ENCODE data around the gene DIP2B. TPM values are rescaled to one million over a fixed set of nuclear protein-coding genes. Genes with fewer than 3 reads are reported as not detected.

DIP2B gene
- polyA plus RNA-seq, 3 donors, result 3.5 to 12.3 (median 6.5) TPM

- H3K4me2 ChIP-seq (replicated peaks; ENCODE audit: extremely low read depth, low read length, poor library complexity, severe bottlenecking), result no peak overlapping the region
- H3K27ac ChIP-seq (ENCODE audit: low read depth in 1 of 2, low read length in 2 of 2), result no peak overlapping the region
- peaks cover 3 to 14% of the 10 kb centered on the region in 2 donors for H3K4me1 ChIP-seq (ENCODE audit: control insufficient read depth in 1 of 2, insufficient read depth in 2 of 2, low read length in 2 of 2)
- no peaks in the 10 kb centered on the region for H3K27me3 ChIP-seq (ENCODE audit: control insufficient read depth in 2 of 2, insufficient read depth in 2 of 2, low read length in 2 of 2)
- H3K4me3 Mint-ChIP-seq, result no peak overlapping the region
- no peaks in the 10 kb centered on the region for H3K27me3 Mint-ChIP-seq (ENCODE audit: low read depth in 3 of 3)
- no peaks in the 10 kb centered on the region for H3K36me3 ChIP-seq (replicated peaks in 1 of 2; ENCODE audit: control insufficient read depth in 1 of 2, insufficient read depth in 2 of 2, low read length in 2 of 2)
- H3K4me3 ChIP-seq (replicated peaks in 1 of 3; ENCODE audit: low read depth in 2 of 3, low read length in 3 of 3), result no peak overlapping the region
- peaks cover 84% of the 10 kb centered on the region for H4K20me1 ChIP-seq (ENCODE audit: insufficient read depth, low read length)
- H2AFZ ChIP-seq (ENCODE audit: insufficient read depth, low read depth, low read length, poor library complexity, severe bottlenecking), result no peak overlapping the region
- TF ChIP-seq CTCF (IDR thresholded peaks at IDR 0.05), result no peak
- H3K27ac Mint-ChIP-seq, result peak overlapping the region in 3 of 7 donors; percentile 41 to 60 (median 53)
- peaks cover 0 to 15% of the 10 kb centered on the region in 2 donors for H3K36me3 Mint-ChIP-seq
- no peak for DNase-seq
- intact Hi-C loops (cut with micrococcal nuclease), result no loop called here
- H3K4me1 Mint-ChIP-seq, result peaks cover 22% of the 10 kb centered on the region
- 94% methylated on average over 3 of the region's 5 CpGs for WGBS (ENCODE audit: insufficient coverage)
- H3K9me3 Mint-ChIP-seq, result no peaks in the 10 kb centered on the region
- peaks cover 96% of the 10 kb centered on the region for H3K79me2 ChIP-seq (ENCODE audit: insufficient read depth, low read length)
- no peak overlapping the region for H3K9ac ChIP-seq (ENCODE audit: insufficient read depth, low read length, poor library complexity, severe bottlenecking)
- H3K9me3 ChIP-seq (replicated peaks in 1 of 2; ENCODE audit: control insufficient read depth in 1 of 2, insufficient read depth in 1 of 2, low read length in 2 of 2), result no peaks in the 10 kb centered on the region
These were observed 40.4 kb downstream of the DIP2B start for GRCh38 chr12:50545213-50545612.

GRCh38 chr12:50545786-50546185, 41.0 kb downstream of the DIP2B start:
- Histone ChIP-seq H3K4me2 (replicated peaks; ENCODE audit: extremely low read depth, low read length, poor library complexity, severe bottlenecking) (no peak overlapping the region), H3K4me1 (ENCODE audit: control insufficient read depth in 1 of 2, insufficient read depth in 2 of 2, low read length in 2 of 2) (peaks cover 5 to 20% of the 10 kb centered on the region in 2 donors), H3K36me3 (replicated peaks in 1 of 2; ENCODE audit: control insufficient read depth in 1 of 2, insufficient read depth in 2 of 2, low read length in 2 of 2) (no peaks in the 10 kb centered on the region), H2AFZ (ENCODE audit: insufficient read depth, low read depth, low read length, poor library complexity, severe bottlenecking) (no peak overlapping the region), H3K9ac (ENCODE audit: insufficient read depth, low read length, poor library complexity, severe bottlenecking) (no peak overlapping the region), H3K4me3 (replicated peaks in 1 of 3; ENCODE audit: low read depth in 2 of 3, low read length in 3 of 3) (no peak overlapping the region), H3K27me3 (ENCODE audit: control insufficient read depth in 2 of 2, insufficient read depth in 2 of 2, low read length in 2 of 2) (no peaks in the 10 kb centered on the region), H3K27ac (ENCODE audit: low read depth in 1 of 2, low read length in 2 of 2) (no peak overlapping the region), H4K20me1 (ENCODE audit: insufficient read depth, low read length) (peaks cover 90% of the 10 kb centered on the region), H3K9me3 (replicated peaks in 1 of 2; ENCODE audit: control insufficient read depth in 1 of 2, insufficient read depth in 1 of 2, low read length in 2 of 2) (no peaks in the 10 kb centered on the region), H3K79me2 (ENCODE audit: insufficient read depth, low read length) (peaks cover 96% of the 10 kb centered on the region)
- WGBS (ENCODE audit: insufficient coverage), result no CpG with 5 or more reads among the region's 5 CpGs
- H3K27ac Mint-ChIP-seq, result peak overlapping the region in 6 of 7 donors; percentile 33 to 61 (median 54)
- peaks cover 0 to 15% of the 10 kb centered on the region in 2 donors for H3K36me3 Mint-ChIP-seq
- H3K4me1 Mint-ChIP-seq, result peaks cover 27% of the 10 kb centered on the region
- H3K4me3 Mint-ChIP-seq, result no peak overlapping the region
- TF ChIP-seq CTCF (IDR thresholded peaks at IDR 0.05), result no peak
- no peaks in the 10 kb centered on the region for H3K27me3 Mint-ChIP-seq (ENCODE audit: low read depth in 3 of 3)
- DNase-seq, result no peak
- intact Hi-C loops (cut with micrococcal nuclease), result no loop called here
- H3K9me3 Mint-ChIP-seq, result no peaks in the 10 kb centered on the region

Measured in CD14-positive monocyte (primary cell).